ENCODE measurements around the gene PFN4. TPM values are rescaled to one million over a fixed set of nuclear protein-coding genes. Genes with fewer than 3 reads are reported as not detected.

PFN4 gene
- total and polyA plus RNA-seq, 2 experiments from 2014 or later, result 0.28 TPM; not detected in 1

DNA sequence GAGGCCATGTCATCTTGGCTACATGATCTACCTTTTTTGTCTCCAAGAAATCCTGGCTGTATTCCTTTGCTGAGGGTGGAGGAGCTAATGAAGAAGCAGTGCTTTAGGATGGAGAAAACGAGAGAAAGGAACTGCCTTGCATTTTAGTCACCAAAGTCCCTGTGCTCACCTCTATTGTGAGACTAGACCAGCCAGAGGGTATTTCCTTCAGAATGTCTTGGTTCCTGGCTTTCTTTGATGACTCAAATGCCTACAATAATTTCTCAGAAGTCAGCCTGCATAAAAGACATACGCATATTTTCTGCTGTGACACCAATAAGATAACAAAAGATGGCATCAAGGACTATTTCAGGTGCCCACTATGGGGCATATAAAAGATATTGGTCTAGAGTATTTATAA is 57.8 kb downstream of the PFN4 start:
- Mint-ChIP-seq H3K27me3 (ENCODE audit: insufficient read depth, low read depth, poor library complexity) (peaks cover 2% of the 10 kb centered on the region), H3K36me3 (ENCODE audit: low read depth) (peaks cover 53% of the 10 kb centered on the region), H3K27ac (no peak overlapping the region), H3K4me1 (no peaks in the 10 kb centered on the region), H3K9me3 (no peaks in the 10 kb centered on the region), H3K4me3 (no peak overlapping the region)
- 0 out of 2 replicates have a peak, but pooled peaks cover 3% of the 10 kb centered on the region for H3F3A ChIP-seq (replicated peaks; ENCODE audit: low read depth)
- H3K9me2 ChIP-seq (ENCODE audit: insufficient read depth), result no peaks in the 10 kb centered on the region
- no peaks in the 10 kb centered on the region for H3K27me3 ChIP-seq (ENCODE audit: insufficient read depth)
- H3K4me1 ChIP-seq (ENCODE audit: insufficient read depth), result no peaks in the 10 kb centered on the region
- no peak overlapping the region for H3K4me3 ChIP-seq
- H4K20me1 ChIP-seq (replicated peaks; ENCODE audit: insufficient read depth), result no peaks in the 10 kb centered on the region; the same call in 1 of the 2 replicates
- no peak overlapping the region for H3K27ac ChIP-seq (ENCODE audit: low read depth)
- H3K4me2 ChIP-seq, result no peak overlapping the region
- H2AFZ ChIP-seq, result no peak overlapping the region
- peaks cover under 1% of the 10 kb centered on the region; the same call in 1 of the 2 replicates for H3K79me2 ChIP-seq (replicated peaks; ENCODE audit: insufficient read depth)
- no peak for ATAC-seq
- peaks cover 30% of the 10 kb centered on the region for H3K36me3 ChIP-seq (ENCODE audit: insufficient read depth)
- TF ChIP-seq REST (IDR thresholded peaks at IDR 0.05; ENCODE audit: unreplicated experiment), result no peak
- no peak for TF ChIP-seq ZNF462 (CRISPR knock-in tag; IDR thresholded peaks at IDR 0.05)
- no peak for TF ChIP-seq STAT1 (IDR thresholded peaks at IDR 0.05; ENCODE audit: unreplicated experiment)
- TF ChIP-seq ZNF331 (CRISPR knock-in tag; IDR thresholded peaks at IDR 0.05; ENCODE audit: low read depth), result no peak
- TF ChIP-seq NANOG (IDR thresholded peaks at IDR 0.05; ENCODE audit: borderline replicate concordance), result no peak
- TF ChIP-seq EZH2 (IDR thresholded peaks at IDR 0.05; ENCODE audit: low read depth, unreplicated experiment), result no peak
- TF ChIP-seq JUNB (IDR thresholded peaks at IDR 0.05; ENCODE audit: unreplicated experiment), result no peak
- no peak for TF ChIP-seq EZH2phosphoT487 (IDR thresholded peaks at IDR 0.05; ENCODE audit: unreplicated experiment)
- TF ChIP-seq CREB1 (CRISPR knock-in tag; IDR thresholded peaks at IDR 0.05; ENCODE audit: low read depth), result no peak
- TF ChIP-seq ETS1 (IDR thresholded peaks at IDR 0.05), result no peak
- TF ChIP-seq POLR2AphosphoS5 (IDR thresholded peaks at IDR 0.05; ENCODE audit: low read depth), result no peak
- no peak for TF ChIP-seq ZNF114 (CRISPR knock-in tag; IDR thresholded peaks at IDR 0.05)
- no peak for TF ChIP-seq CTCF (conservative IDR thresholded peaks at IDR 0.05; ENCODE audit: low read depth in 2 of 2)
- DNase-seq (ENCODE audit: low spot score), result no peak

Measured in GM23338 (cell line).